Suprapubic skin (tissue), 3 donors: Measurements from ENCODE around the gene HOXD12.

Source experiments
- EP300 ChIP-seq: sonication (generic); formaldehyde crosslinking; IDR thresholded peaks from one replicate; pipeline ENCODE4 v1.6.1; 2017; ENCODE audit warnings: antibody characterized with exemption
- POLR2A ChIP-seq, 2 donors: fragments of 450-650 bp; IDR thresholded peaks; one replicate each; pipeline ENCODE4 v1.6.1; 2017; ENCODE audit warnings: antibody characterized with exemption in 2 of 2, mild to moderate bottlenecking in 2 of 2, moderate library complexity in 2 of 2
- TF ChIP-seq, protein P1 (sequence below), 2 donors: fragments of 200-600 bp in 1 of 2; fragments of 450-650 bp in 1 of 2; sonication (generic) in 1 of 2; IDR thresholded peaks; one replicate each; pipeline ENCODE4 v1.5.1; 2016 to 2019; ENCODE audit warnings: antibody characterized with exemption in 2 of 2, mild to moderate bottlenecking in 1 of 2, moderate library complexity in 1 of 2

DNA sequence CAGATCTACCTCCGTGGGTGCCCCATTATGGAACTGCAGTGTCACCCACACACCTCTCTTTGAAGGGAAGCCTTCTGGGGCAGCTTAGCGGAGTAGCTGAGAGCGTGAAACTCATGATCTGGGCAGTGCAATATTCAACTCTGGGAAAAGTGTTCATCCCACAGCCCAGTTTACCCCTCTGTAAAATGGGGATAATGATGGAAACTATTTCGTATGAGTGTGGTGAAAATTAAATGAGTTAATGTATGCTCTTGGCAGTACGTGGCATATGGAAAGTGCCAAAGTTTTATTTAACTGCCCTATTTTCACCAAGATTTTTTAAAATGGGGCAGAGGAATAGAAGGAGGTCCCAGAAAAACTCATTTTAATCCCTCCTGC is 27.3 kb upstream of the HOXD12 start:
- TF ChIP-seq EP300 (no peak), POLR2A (IDR thresholded peaks at IDR 0.05) (no peak)
- TF ChIP-seq, protein P1, sequence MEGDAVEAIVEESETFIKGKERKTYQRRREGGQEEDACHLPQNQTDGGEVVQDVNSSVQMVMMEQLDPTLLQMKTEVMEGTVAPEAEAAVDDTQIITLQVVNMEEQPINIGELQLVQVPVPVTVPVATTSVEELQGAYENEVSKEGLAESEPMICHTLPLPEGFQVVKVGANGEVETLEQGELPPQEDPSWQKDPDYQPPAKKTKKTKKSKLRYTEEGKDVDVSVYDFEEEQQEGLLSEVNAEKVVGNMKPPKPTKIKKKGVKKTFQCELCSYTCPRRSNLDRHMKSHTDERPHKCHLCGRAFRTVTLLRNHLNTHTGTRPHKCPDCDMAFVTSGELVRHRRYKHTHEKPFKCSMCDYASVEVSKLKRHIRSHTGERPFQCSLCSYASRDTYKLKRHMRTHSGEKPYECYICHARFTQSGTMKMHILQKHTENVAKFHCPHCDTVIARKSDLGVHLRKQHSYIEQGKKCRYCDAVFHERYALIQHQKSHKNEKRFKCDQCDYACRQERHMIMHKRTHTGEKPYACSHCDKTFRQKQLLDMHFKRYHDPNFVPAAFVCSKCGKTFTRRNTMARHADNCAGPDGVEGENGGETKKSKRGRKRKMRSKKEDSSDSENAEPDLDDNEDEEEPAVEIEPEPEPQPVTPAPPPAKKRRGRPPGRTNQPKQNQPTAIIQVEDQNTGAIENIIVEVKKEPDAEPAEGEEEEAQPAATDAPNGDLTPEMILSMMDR (IDR thresholded peaks at IDR 0.05), result no peak
